Testis (tissue), 2 donors: ENCODE measurements around the gene ZNF71.

ENCODE experiments used
- CTCF ChIP-seq, 3 experiments: fragments of 450-650 bp in 2 of 3; fragments of 200-600 bp in 1 of 3; sonication (generic) in 1 of 3; IDR thresholded peaks; one replicate each; pipeline ENCODE4 v1.5.1; 2016 to 2019; ENCODE audit warnings: antibody characterized with exemption in 3 of 3, mild to moderate bottlenecking in 2 of 3, moderate library complexity in 1 of 3
- POLR2A ChIP-seq: fragments of 450-650 bp; IDR thresholded peaks from one replicate; pipeline ENCODE4 v1.6.1; 2017; ENCODE audit warnings: antibody characterized with exemption, mild to moderate bottlenecking, moderate library complexity

- TF ChIP-seq CTCF (IDR thresholded peaks at IDR 0.05) (no peak), POLR2A (no peak)
Measured at GRCh38 chr19:56611288-56611687, 16.2 kb downstream of the ZNF71 start.
